ENCODE results near the gene IST1.
"Not testable (repeated sequence)": the region's sequence is repeated elsewhere in the genome, so short reads cannot be mapped to it uniquely, and the experiment has no call there.

IST1 gene

DNA sequence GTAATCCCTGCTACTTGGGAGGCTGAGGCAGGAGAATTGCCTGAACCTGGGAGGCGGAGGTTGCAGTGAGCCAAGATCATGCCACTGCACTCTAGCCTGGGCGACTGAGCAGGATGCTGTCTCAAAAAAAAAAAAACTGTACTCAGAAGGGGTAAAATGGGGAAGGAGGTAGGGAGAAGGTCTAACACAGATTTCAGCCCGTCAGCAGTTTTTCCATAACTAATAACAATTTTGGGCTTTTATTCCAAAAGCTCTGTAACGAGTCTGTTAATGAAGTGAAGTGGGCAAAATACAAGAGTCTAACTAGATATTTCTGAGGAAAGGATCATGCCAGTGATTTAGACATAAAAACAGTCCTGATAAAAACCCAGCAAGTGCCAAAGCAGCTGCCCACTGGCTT, 22.1 kb upstream of the IST1 start:
- in situ Hi-C loops (cut with MboI; ENCODE audit: low pct_unique_long_range_greater_than_20kb, low sequenced_read_pairs), result no loop called here

DNA sequence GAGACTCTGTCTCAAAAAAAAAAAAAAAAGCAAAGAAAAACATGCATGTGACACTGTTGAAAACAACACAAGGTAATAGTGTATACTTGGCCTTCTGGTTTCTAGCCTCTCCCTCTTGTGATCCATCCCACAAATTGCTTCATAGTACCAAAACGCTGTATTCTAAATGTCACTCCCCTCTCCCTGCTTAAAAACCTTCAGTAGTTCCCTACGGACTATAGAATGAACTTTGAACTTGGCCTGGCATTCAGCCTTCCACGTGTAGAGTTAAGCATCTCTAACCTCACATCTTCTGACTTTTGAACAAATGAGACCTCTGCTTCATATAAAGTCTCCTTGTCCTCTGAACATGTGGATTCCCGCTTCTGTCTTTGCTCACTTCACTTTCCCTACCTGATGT, 16.4 kb upstream of the IST1 start:
- DNase-seq, result no peak
- in situ Hi-C loops (cut with MboI; ENCODE audit: low pct_unique_long_range_greater_than_20kb, low sequenced_read_pairs), result no loop called here

More for the DNA sequence above, 22.1 kb upstream of the IST1 start:
- DNase-seq, result no peak

GRCh38 chr16:71880176-71880575, 15.2 kb upstream of the IST1 start:
- in situ Hi-C loops (cut with MboI; ENCODE audit: low pct_unique_long_range_greater_than_20kb, low sequenced_read_pairs), result no loop called here
- peak; percentile 77 for DNase-seq

GRCh38 chr16:71882505-71883167, 12.7 kb upstream of the IST1 start:
- in situ Hi-C loops (cut with MboI; ENCODE audit: low pct_unique_long_range_greater_than_20kb, low sequenced_read_pairs), result no loop called here
- DNase-seq, result peak; percentile 85

DNA sequence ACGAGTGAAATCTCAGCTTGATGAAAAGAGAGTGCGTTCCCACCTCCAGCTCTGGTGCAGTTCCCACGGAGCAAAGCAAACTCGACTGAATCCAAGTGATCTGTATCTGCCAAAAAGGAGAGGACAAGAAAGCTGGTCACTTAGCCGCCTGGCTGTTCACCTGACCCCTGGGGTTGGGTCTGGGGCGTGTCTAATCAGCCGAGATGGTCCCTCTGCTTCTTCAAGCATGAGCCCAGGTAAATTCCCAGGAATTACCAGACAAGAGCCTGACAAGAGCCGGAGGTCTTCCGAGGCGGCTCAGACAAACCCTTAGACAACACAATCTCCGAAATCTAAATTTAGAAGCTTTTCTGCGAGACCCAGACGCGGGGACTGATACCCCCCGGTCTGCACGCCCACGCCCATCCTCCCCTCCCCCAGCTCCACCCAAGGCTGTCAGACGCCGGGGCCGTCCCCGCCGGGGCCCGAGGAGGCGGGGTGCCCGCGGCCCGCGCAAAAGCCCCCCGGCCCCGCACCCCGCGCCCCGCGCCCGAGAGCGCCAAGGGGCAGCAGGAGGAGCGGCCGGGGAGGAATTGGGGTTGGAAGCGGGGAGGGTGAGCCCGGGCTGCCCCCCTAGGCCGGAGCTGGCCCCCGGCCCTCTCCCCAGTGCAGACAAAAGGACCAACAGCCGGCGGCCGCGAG, 12.0 kb upstream of the IST1 start:
- peak; percentile 37 for DNase-seq
- in situ Hi-C loops (cut with MboI; ENCODE audit: low pct_unique_long_range_greater_than_20kb, low sequenced_read_pairs), result no loop called here

DNA sequence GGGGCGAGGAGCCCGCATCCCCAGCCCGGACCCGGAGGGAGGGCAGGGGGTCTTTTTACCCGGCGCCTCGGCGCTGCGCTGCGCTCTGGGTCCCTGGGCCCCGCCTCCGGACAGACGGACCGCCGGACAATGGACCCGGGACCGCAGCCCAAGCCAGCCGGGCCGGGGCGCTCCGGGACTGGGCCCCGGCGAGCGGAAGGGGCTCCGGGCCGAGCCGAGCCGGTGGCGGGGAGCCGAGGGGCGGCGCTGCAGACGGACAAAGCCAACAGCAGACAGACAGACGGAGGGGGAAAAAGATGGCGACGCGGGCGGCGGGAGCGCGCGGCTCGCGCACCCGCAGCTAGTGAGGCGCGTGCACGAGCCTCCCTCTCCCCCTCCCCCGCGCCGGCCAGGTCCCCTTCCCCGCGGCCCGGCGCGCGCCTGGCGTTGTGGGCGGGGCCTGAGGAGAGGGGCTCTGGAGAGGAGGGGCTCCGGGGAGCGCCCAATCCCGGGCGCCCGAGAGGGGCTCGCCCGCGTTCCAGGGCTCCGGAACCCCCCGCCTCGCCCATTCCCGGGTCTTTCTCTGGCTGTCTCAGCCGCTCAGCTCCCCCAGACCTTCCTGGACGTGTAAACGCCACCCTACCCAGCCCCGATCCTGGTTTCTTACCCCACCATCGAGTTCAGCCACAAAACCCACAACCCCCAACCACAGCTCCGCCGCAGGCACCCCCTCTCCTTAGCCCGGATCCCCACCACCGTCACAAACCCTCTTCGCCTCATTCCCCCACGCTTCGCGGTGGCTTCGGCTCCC, 11.3 kb upstream of the IST1 start, which contains the start of gene ZNF821:
ZNF821 (minus strand) TSS at position 334 of the 790 bp plus-strand sequence. CDS start 4,236 bp downstream, outside the sequence.
- peak; percentile 89 for DNase-seq
- in situ Hi-C loops (cut with MboI; ENCODE audit: low pct_unique_long_range_greater_than_20kb, low sequenced_read_pairs), result no loop called here

GRCh38 chr16:71885261-71885650, 10.1 kb upstream of the IST1 start:
- peak; percentile 35 for DNase-seq
- in situ Hi-C loops (cut with MboI; ENCODE audit: low pct_unique_long_range_greater_than_20kb, low sequenced_read_pairs), result no loop called here

DNA sequence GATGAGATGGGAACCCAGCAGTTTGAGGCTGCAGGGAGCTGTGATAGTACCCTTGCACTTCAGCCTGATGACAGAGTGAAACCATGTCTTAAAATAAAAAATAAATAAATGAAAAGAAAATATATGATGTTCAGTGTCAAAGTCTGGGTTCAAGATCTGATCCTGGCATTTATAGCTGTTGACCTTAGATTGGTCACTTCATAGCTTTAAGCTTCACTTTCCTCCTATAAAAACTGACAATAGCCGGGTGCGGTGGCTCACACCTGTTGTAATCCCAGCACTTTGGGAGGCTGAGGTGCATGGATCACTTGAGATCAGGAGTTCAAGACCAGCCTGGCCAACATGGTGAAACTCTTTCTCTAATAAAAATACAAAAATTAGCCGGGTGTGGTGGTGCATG, 6.2 kb upstream of the IST1 start:
- no peak for DNase-seq
- in situ Hi-C loops (cut with MboI; ENCODE audit: low pct_unique_long_range_greater_than_20kb, low sequenced_read_pairs), result no loop called here

GRCh38 chr16:71893888-71894228, 1.5 kb upstream of the IST1 start:
- no peak for DNase-seq
- in situ Hi-C loops (cut with MboI; ENCODE audit: low pct_unique_long_range_greater_than_20kb, low sequenced_read_pairs), result no loop called here

GRCh38 chr16:71894229-71894920, 956 bp upstream of the IST1 start:
- in situ Hi-C loops (cut with MboI; ENCODE audit: low pct_unique_long_range_greater_than_20kb, low sequenced_read_pairs), result no loop called here
- peak; percentile 82 for DNase-seq

- in situ Hi-C loops (cut with MboI; ENCODE audit: low pct_unique_long_range_greater_than_20kb, low sequenced_read_pairs), result no loop called here
- DNase-seq, result no peak
Measured at GRCh38 chr16:71895679-71896365, 491 bp downstream of the IST1 start.

DNA sequence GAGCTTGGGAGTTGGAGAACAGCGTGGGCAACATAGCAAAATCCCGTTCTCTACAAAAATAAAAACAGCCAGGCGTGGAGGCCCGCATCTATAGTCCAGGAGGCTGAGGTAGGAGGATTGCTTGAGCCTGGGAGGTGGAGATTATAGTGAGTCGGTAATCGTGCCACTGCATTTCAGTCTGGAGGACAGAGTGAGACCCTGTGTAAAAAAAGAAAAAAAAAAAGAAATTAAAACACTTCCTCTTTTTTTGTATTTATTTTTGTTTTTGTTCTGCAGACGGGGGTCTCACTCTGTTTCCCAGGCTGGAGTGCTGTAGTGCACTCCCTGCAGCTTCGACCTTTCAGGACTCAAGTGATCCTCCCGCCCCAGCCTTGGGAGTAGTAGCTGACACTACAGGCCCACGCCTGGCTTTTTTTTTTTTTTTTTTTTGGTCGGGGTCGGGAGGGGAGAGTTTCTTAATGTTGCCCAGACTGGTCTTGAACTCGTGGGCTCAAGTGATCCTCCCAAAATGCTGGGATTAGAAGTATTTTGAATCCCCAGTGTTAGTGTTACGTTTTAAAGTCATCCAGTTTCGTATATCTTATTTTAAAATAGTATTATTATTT, 1.5 kb downstream of the IST1 start:
- in situ Hi-C loops (cut with MboI; ENCODE audit: low pct_unique_long_range_greater_than_20kb, low sequenced_read_pairs), result no loop called here
- peak; percentile 35 for DNase-seq

DNA sequence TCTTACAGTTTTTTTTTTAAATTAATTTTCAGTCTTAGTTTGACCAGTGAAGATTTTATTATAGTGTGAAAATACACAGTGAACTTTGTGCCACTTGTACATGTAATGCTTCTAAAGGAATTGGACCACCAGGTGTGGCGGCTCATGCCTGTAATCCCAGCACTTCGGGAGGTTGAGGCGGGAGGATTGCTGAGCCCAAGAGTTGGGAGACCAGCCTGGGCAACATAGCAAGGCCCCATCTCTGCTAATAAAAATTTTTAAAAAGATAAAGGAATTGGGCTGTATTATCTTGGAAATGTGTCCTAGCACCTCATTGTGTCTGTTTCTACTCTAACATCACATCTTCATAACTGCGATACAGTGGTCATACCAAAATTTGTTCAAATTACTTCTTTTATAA, 3.8 kb downstream of the IST1 start:
- DNase-seq, result no peak
- in situ Hi-C loops (cut with MboI; ENCODE audit: low pct_unique_long_range_greater_than_20kb, low sequenced_read_pairs), result no loop called here

DNA sequence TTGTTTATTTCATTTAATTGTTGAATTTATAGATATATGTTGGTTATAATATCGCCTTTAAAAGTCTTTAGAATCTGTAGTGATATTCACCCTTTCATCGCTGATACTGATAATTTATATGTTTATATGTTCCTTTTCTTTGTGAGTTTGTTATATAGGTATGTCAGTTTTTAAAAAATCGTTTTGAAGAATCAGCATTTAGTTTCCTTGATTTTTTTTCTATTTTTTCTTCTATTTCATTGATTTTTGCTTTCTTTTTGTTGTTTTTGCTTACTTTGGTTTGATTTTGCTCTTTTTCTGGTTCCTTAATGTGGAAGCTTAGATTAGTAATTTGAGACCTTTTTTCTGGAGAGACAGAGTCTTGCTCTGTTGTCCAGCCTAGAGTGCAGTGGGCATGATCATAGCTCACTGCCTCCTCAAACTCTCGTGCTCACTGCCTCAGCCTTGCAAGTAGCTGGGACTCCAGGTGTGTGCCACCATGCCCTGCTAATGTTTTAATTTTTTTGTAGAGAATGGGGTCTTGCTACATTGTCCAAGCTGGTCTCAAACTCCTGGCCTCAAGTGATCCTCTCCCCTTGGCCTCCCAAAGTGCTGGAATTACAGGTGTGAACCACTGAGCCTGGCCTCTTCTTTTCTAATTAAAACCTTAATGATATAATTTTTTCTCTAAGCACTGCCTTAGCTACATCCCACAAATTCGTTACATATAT, 7.5 kb downstream of the IST1 start:
- DNase-seq, result no peak
- in situ Hi-C loops (cut with MboI; ENCODE audit: low pct_unique_long_range_greater_than_20kb, low sequenced_read_pairs), result no loop called here

DNA sequence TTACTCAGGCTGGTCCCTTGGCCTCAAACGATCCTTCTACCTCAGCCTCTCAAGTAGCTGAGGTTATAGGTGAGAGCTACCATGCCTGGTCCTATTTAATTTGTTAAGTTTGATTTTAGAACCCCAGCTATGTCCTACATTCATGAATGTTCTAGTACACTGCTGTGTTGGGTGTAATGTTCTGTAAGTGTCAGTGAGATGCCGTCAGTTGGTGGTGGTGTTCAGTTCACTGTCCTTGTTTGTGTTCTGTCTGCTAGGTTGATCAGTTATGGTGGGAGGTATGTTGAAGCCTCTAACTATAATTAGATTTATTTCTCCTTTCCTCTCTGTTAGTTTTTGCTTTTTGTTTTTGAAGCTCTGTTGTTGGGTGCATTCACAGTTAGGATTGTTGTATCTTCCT, 8.3 kb downstream of the IST1 start:
- in situ Hi-C loops (cut with MboI; ENCODE audit: low pct_unique_long_range_greater_than_20kb, low sequenced_read_pairs), result no loop called here
- DNase-seq, result no peak

DNA sequence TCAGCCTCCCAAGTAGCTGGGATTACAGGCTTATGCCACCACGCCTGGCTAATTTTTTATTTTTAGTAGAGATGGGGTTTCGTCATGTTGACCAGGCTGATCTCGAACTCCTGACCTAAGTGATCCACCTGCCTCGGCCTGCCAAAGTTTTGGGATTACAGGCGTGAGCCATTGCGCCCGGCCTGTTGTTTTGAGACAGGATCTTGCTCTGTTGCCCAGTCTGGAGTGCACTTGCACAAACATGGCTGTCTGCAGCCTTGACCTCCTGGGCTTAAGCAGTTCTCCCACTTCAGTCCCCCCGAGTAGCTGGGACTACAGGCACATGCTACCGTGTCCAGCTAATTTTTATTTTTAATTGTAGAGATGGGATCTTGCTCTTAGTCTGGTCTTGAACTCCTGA, 8.9 kb downstream of the IST1 start:
- DNase-seq, result no peak
- in situ Hi-C loops (cut with MboI; ENCODE audit: low pct_unique_long_range_greater_than_20kb, low sequenced_read_pairs), result no loop called here

GRCh38 chr16:71905765-71906164, 10.4 kb downstream of the IST1 start:
- in situ Hi-C loops (cut with MboI; ENCODE audit: low pct_unique_long_range_greater_than_20kb, low sequenced_read_pairs); DNase-seq: not testable (repeated sequence)

GRCh38 chr16:71911121-71911520, 15.8 kb downstream of the IST1 start:
- DNase-seq, result no peak
- in situ Hi-C loops (cut with MboI; ENCODE audit: low pct_unique_long_range_greater_than_20kb, low sequenced_read_pairs), result no loop called here
